ENCODE data around the gene TXNDC8. TPM values are rescaled to one million over a fixed set of nuclear protein-coding genes. Genes with fewer than 3 reads are reported as not detected.
"Not testable (repeated sequence)": the region's sequence is repeated elsewhere in the genome, so short reads cannot be mapped to it uniquely, and the experiment has no call there.

TXNDC8 gene
- total RNA-seq, 1 experiment from 2014 or later: not detected

DNA sequence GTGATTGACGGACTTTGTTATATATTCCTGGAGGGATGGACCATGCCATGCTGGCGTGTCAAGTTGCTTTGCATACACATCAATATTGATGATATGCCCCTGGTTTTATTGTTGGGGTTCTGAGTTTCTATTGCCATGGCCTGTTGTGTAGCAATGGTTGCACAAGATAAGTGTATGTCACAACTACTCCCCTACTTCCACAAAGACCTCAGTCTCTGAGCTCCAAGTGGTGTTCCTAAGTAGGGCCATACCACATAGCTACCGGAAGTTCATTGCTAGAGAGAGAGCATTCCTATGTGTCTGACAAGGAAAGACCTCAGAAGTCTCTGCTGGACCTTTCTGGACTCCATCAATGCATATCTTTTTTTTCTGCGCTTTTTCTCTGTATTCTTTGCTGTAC is 19.8 kb downstream of the TXNDC8 start:
- intact Hi-C loops (cut with micrococcal nuclease; ENCODE audit: unreplicated experiment): no loop called here
- no peaks in the 10 kb centered on the region for H3K36me3 ChIP-seq (ENCODE audit: control insufficient read depth, insufficient read depth, low read length)
- in situ Hi-C loops (cut with HindIII; ENCODE audit: low pct_unique_long_range_greater_than_20kb, low sequenced_read_pairs): no loop called here

DNA sequence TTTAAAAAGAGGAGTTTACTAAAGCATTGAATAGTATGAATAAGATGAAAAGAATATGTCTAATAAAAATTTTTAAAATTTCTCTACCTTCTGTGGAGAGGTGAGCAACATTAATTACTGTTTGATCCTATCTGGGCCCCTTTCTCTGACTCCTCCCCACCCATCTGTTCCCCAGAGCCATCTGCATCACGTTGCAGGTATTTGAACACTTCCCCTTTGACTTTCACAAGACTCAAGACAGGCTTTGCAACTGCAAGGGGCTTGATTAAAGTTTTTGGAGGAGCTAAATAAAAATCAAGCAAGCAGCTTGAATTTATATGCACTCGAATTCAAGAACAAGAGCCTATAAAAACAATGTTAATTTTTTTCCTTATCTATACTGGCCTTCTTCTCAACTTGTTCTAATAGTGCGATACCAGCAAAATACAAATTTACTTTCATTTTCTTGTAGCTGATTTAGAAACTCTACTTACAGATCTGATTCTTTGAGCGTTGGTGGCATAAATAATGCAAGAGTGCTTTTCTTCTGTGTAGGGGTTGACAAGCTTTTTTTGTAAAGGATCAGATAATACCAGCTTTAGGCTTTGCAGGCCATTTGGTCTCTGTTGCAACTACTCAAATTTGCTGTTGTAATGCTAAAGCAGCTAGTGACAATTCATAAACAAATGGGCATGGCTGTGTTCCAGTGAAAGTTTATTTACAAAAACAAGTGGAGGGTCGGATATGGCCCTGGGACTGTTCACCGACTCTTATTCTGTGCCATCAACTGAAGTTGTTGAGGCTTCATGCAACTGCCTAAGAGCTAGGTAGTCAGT is 21.2 kb downstream of the TXNDC8 start:
- Histone ChIP-seq H3K9me3 (ENCODE audit: control insufficient read depth, insufficient read depth, low read depth, low read length) (no peaks in the 10 kb centered on the region), H3K27ac (ENCODE audit: low read length) (no peak overlapping the region), H3K4me3 (ENCODE audit: low read depth in 2 of 2, low read length in 2 of 2) (no peak overlapping the region), H3K27me3 (ENCODE audit: control insufficient read depth, insufficient read depth, low read length) (no peaks in the 10 kb centered on the region), H3K4me1 (ENCODE audit: control insufficient read depth, insufficient read depth, low read length) (no peaks in the 10 kb centered on the region), H3K36me3 (ENCODE audit: control insufficient read depth, insufficient read depth, low read length) (no peaks in the 10 kb centered on the region)
- CTCF ChIA-PET: no interaction called here
- in situ Hi-C loops (cut with HindIII; ENCODE audit: low pct_unique_long_range_greater_than_20kb, low sequenced_read_pairs): no loop called here
- intact Hi-C loops (cut with micrococcal nuclease; ENCODE audit: unreplicated experiment): no loop called here
- no TSS peak for BruUV-seq (replicated peaks)
- POLR2A ChIA-PET: no interaction called here
- ATAC-seq (no peak), DNase-seq (ENCODE audit: low read depth, low spot score) (no peak)
- TF ChIP-seq SIN3A (IDR thresholded peaks at IDR 0.05; ENCODE audit: borderline replicate concordance, insufficient read depth, low read depth, low read length): no peak
- TF ChIP-seq, protein P1, sequence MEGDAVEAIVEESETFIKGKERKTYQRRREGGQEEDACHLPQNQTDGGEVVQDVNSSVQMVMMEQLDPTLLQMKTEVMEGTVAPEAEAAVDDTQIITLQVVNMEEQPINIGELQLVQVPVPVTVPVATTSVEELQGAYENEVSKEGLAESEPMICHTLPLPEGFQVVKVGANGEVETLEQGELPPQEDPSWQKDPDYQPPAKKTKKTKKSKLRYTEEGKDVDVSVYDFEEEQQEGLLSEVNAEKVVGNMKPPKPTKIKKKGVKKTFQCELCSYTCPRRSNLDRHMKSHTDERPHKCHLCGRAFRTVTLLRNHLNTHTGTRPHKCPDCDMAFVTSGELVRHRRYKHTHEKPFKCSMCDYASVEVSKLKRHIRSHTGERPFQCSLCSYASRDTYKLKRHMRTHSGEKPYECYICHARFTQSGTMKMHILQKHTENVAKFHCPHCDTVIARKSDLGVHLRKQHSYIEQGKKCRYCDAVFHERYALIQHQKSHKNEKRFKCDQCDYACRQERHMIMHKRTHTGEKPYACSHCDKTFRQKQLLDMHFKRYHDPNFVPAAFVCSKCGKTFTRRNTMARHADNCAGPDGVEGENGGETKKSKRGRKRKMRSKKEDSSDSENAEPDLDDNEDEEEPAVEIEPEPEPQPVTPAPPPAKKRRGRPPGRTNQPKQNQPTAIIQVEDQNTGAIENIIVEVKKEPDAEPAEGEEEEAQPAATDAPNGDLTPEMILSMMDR (IDR thresholded peaks at IDR 0.05): no peak
- TF ChIP-seq POLR2AphosphoS5 (IDR thresholded peaks at IDR 0.05; ENCODE audit: low read depth, low read length): no peak
- TF ChIP-seq, protein P2, sequence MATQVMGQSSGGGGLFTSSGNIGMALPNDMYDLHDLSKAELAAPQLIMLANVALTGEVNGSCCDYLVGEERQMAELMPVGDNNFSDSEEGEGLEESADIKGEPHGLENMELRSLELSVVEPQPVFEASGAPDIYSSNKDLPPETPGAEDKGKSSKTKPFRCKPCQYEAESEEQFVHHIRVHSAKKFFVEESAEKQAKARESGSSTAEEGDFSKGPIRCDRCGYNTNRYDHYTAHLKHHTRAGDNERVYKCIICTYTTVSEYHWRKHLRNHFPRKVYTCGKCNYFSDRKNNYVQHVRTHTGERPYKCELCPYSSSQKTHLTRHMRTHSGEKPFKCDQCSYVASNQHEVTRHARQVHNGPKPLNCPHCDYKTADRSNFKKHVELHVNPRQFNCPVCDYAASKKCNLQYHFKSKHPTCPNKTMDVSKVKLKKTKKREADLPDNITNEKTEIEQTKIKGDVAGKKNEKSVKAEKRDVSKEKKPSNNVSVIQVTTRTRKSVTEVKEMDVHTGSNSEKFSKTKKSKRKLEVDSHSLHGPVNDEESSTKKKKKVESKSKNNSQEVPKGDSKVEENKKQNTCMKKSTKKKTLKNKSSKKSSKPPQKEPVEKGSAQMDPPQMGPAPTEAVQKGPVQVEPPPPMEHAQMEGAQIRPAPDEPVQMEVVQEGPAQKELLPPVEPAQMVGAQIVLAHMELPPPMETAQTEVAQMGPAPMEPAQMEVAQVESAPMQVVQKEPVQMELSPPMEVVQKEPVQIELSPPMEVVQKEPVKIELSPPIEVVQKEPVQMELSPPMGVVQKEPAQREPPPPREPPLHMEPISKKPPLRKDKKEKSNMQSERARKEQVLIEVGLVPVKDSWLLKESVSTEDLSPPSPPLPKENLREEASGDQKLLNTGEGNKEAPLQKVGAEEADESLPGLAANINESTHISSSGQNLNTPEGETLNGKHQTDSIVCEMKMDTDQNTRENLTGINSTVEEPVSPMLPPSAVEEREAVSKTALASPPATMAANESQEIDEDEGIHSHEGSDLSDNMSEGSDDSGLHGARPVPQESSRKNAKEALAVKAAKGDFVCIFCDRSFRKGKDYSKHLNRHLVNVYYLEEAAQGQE (IDR thresholded peaks at IDR 0.05; ENCODE audit: insufficient read depth in 1 of 2, low read depth in 2 of 2, low read length in 1 of 2): no peak
- no peak for TF ChIP-seq TCF7L2 (IDR thresholded peaks at IDR 0.05; ENCODE audit: low read depth, low read length)

More for the DNA sequence above, 19.8 kb downstream of the TXNDC8 start:
- no peak for DNase-seq (ENCODE audit: low read depth, low spot score)
- no peak overlapping the region for H3K27ac ChIP-seq (ENCODE audit: low read length)
- no peaks in the 10 kb centered on the region for H3K27me3 ChIP-seq (ENCODE audit: control insufficient read depth, insufficient read depth, low read length)
- BruUV-seq (replicated peaks): no TSS peak
- H3K4me1 ChIP-seq (ENCODE audit: control insufficient read depth, insufficient read depth, low read length): no peaks in the 10 kb centered on the region
- TF ChIP-seq TCF7L2 (IDR thresholded peaks at IDR 0.05; ENCODE audit: low read depth, low read length): no peak
- TF ChIP-seq, protein P1 (IDR thresholded peaks at IDR 0.05): no peak
- TF ChIP-seq SIN3A (IDR thresholded peaks at IDR 0.05; ENCODE audit: borderline replicate concordance, insufficient read depth, low read depth, low read length): no peak
- TF ChIP-seq, protein P2 (IDR thresholded peaks at IDR 0.05; ENCODE audit: insufficient read depth in 1 of 2, low read depth in 2 of 2, low read length in 1 of 2): no peak
- no peak for TF ChIP-seq POLR2AphosphoS5 (IDR thresholded peaks at IDR 0.05; ENCODE audit: low read depth, low read length)
- no peaks in the 10 kb centered on the region for H3K9me3 ChIP-seq (ENCODE audit: control insufficient read depth, insufficient read depth, low read depth, low read length)
- CTCF ChIA-PET: no interaction called here
- POLR2A ChIA-PET: no interaction called here
- no peak overlapping the region for H3K4me3 ChIP-seq (ENCODE audit: low read depth in 2 of 2, low read length in 2 of 2)
- no peak for ATAC-seq

DNA sequence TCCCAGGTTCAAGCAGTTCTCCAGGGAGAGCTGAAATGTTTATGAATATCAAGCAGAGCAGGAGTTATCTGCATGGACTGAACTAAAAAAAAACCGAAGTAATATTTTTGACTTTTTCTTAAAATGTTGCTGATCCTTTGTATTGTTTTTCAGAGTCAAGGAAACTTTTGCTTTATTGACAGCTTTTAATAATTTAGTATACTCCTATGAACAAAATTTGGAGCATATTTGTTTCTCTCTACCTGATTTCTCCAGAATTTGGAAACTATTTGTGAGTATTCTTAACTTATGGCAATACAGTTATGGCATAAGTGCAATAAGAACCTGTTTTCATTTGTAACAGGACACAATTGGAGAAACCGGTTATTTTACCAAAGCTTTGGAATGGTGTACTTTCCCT is 25.7 kb downstream of the TXNDC8 start:
- H3K27ac ChIP-seq (ENCODE audit: low read length); CTCF ChIA-PET; H3K4me3 ChIP-seq (ENCODE audit: low read depth in 2 of 2, low read length in 2 of 2); BruUV-seq (replicated peaks); H3K27me3 ChIP-seq (ENCODE audit: control insufficient read depth, insufficient read depth, low read length); in situ Hi-C loops (cut with HindIII; ENCODE audit: low pct_unique_long_range_greater_than_20kb, low sequenced_read_pairs); H3K36me3 ChIP-seq (ENCODE audit: control insufficient read depth, insufficient read depth, low read length); intact Hi-C loops (cut with micrococcal nuclease; ENCODE audit: unreplicated experiment); ATAC-seq; H3K4me1 ChIP-seq (ENCODE audit: control insufficient read depth, insufficient read depth, low read length); H3K9me3 ChIP-seq (ENCODE audit: control insufficient read depth, insufficient read depth, low read depth, low read length); DNase-seq (ENCODE audit: low read depth, low spot score); POLR2A ChIA-PET: not testable (repeated sequence)

All from Panc1 (cell line).